Measurements from ENCODE around the gene ZNF500.

GRCh38 chr16:4754865-4755264, 12.1 kb downstream of the ZNF500 start:
- no peak for TF ChIP-seq CTCF (IDR thresholded peaks at IDR 0.05)
- no peak for TF ChIP-seq POLR2AphosphoS5 (IDR thresholded peaks at IDR 0.05)
- TF ChIP-seq POLR2A (IDR thresholded peaks at IDR 0.05) = no peak

Measured in prostate gland (tissue), 2 donors.